ENCODE data around the gene NHEJ1. TPM values are rescaled to one million over a fixed set of nuclear protein-coding genes. Genes with fewer than 3 reads are reported as not detected.

Gene NHEJ1
- total RNA-seq, 1 experiment from 2014 or later, result 16.7 TPM

DNA sequence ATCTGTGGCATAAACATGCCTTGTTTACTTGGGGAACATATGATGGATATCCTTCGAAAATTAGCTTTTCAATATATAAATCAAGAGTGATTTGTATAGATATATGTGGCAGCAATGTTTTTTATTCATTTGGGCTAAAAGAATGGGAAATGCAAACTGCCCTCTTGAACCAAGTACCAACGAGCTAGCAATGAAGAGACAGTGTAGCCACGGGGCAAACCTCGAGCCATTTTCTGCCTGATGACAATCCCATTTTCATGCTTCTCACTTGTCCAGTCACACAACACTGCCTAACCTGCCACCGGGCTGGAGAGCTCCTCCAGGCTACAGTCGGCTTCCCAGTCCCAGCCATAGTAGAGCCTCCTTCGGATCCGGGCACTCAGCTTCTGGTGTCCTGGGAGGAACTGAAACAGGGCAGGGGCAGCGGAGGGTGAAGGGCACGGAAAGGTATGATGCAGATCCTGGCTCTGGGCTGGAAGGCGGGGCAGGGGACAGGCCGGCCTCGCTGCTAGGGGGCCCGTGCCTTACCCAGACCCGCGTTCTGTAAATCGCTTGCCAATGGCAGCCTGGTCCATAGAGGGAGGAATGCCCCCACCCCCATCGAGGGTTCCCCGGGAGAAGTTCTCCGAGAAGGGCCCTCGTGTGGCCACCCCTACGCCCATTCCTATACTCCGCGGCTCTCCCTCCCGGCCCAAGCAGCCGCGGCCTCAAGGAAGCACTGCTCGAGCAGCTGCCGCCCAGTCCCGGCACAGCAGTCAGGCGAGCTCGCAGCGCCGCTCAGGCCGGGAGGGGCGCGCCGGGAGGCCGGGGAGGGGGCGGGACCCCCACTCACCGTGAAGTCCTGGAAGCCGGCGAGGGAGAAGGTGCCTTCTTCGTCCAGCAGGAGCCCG, 15.6 kb upstream of the NHEJ1 start:
- TSS peak; percentile 24 for BruUV-seq (replicated peaks)
- DNase-seq, result peak; percentile 26
- H3K36me3 ChIP-seq (ENCODE audit: low read depth, low read length), result peaks cover 22% of the 10 kb centered on the region; the same call in 1 of the 2 replicates

DNA sequence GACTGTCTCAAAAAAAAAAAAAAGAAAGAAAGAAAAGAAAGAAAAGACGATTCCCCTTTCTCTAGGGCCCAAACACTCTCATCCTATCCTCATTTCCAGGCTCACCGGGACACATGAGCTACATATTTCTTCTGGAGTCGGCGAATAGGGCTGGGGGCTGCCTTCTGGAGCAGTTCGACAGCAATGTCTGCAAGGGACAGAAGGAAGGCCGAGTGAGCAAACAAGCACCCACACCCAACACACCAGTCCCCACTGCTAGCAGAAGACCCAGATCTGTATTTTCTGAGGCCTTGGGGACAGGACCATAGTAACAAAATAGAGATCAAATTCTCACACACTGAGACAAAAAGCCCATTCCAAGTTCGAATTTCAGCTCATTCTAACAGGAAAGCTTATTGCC, 14.9 kb upstream of the NHEJ1 start:
- Histone ChIP-seq H3K9ac (ENCODE audit: low read length) (peak overlapping the region; percentile 87; the same call in 1 of the 2 replicates), H3F3A (ENCODE audit: low read length, unreplicated experiment) (peaks cover 5% of the 10 kb centered on the region), H3K27me3 (ENCODE audit: low read length) (no peaks in the 10 kb centered on the region), H3K9me3 (ENCODE audit: low read length) (no peaks in the 10 kb centered on the region), H3K79me2 (ENCODE audit: low read length) (peaks cover 45% of the 10 kb centered on the region), H3K4me2 (ENCODE audit: low read length) (peak overlapping the region; percentile 98), H3K36me3 (ENCODE audit: low read depth, low read length) (peaks cover 15% of the 10 kb centered on the region; the same call in 1 of the 2 replicates), H4K20me1 (ENCODE audit: low read length) (peaks cover 4% of the 10 kb centered on the region; the same call in 1 of the 2 replicates), H3K9me2 (replicated peaks; ENCODE audit: low read length) (no peaks in the 10 kb centered on the region), H3K4me1 (ENCODE audit: insufficient read depth, low read length) (peaks cover 24% of the 10 kb centered on the region), H3K27ac (ENCODE audit: low read length) (no peak overlapping the region), H2AFZ (ENCODE audit: low read length) (no peak overlapping the region), H3K4me3 (ENCODE audit: low read length) (peak overlapping the region; percentile 83)
- TF ChIP-seq CTCF (conservative IDR thresholded peaks at IDR 0.05; ENCODE audit: low read depth, low read length) (no peak), EZH2phosphoT487 (IDR thresholded peaks at IDR 0.05; ENCODE audit: borderline replicate concordance, low read length) (no peak), EZH2 (IDR thresholded peaks at IDR 0.05; ENCODE audit: low read length, unreplicated experiment) (no peak)
- no TSS peak for BruUV-seq (replicated peaks)
- ATAC-seq (no peak), DNase-seq (no peak)
- ChIA-PET POLR2A (ENCODE audit: unreplicated experiment) (no interaction called here), CTCF (interaction anchor here (0.8 kb wide), 1 partner anchor 120 kb away, joined by 5 read pairs; no protein-coding TSS in a partner anchor)
- intact Hi-C loops (cut with micrococcal nuclease), result loop anchor here (5.0 kb wide), 1 partner anchor 122 kb away; no protein-coding TSS in a partner anchor

More for the DNA sequence above, 15.6 kb upstream of the NHEJ1 start:
- peaks cover 4% of the 10 kb centered on the region; the same call in 1 of the 2 replicates for H4K20me1 ChIP-seq (ENCODE audit: low read length)
- no peaks in the 10 kb centered on the region for H3K27me3 ChIP-seq (ENCODE audit: low read length)
- peak overlapping the region; percentile 93 for H2AFZ ChIP-seq (ENCODE audit: low read length)
- H3K9me2 ChIP-seq (replicated peaks; ENCODE audit: low read length), result no peaks in the 10 kb centered on the region
- H3K4me1 ChIP-seq (ENCODE audit: insufficient read depth, low read length), result peaks cover 24% of the 10 kb centered on the region
- POLR2A ChIA-PET (ENCODE audit: unreplicated experiment), result interaction anchor here (0.6 kb wide), 2 partner anchors 42 to 117 kb away, joined by 3 to 4 read pairs; no protein-coding TSS in a partner anchor
- ATAC-seq, result peak; percentile 41
- peak overlapping the region; percentile 83 for H3K4me3 ChIP-seq (ENCODE audit: low read length)
- TF ChIP-seq CTCF (conservative IDR thresholded peaks at IDR 0.05; ENCODE audit: low read depth, low read length), result no peak; the same call in 1 of the 2 replicates
- TF ChIP-seq EZH2phosphoT487 (IDR thresholded peaks at IDR 0.05; ENCODE audit: borderline replicate concordance, low read length), result no peak
- TF ChIP-seq EZH2 (IDR thresholded peaks at IDR 0.05; ENCODE audit: low read length, unreplicated experiment), result no peak
- peaks cover 50% of the 10 kb centered on the region for H3K79me2 ChIP-seq (ENCODE audit: low read length)
- peak overlapping the region; percentile 94 for H3K27ac ChIP-seq (ENCODE audit: low read length)
- intact Hi-C loops (cut with micrococcal nuclease), result loop anchor here (1.0 to 5.0 kb wide), 2 partner anchors 16 to 121 kb away; partner anchors contain the start of gene NHEJ1
- H3F3A ChIP-seq (ENCODE audit: low read length, unreplicated experiment), result peaks cover 5% of the 10 kb centered on the region
- no peaks in the 10 kb centered on the region for H3K9me3 ChIP-seq (ENCODE audit: low read length)
- CTCF ChIA-PET, result interaction anchor here (0.8 to 0.9 kb wide), 4 partner anchors 41 to 119 kb away, joined by 3 to 5 read pairs (median 4); no protein-coding TSS in a partner anchor
- peak overlapping the region; percentile 87 for H3K9ac ChIP-seq (ENCODE audit: low read length)
- peak overlapping the region; percentile 98 for H3K4me2 ChIP-seq (ENCODE audit: low read length)

Data from PC-3 (cell line).